GM19193 (cell line): Measurements from ENCODE around the gene LMOD1.

ENCODE experiments used
- POLR2A ChIP-seq: IDR thresholded peaks from 4 replicates; pipeline ENCODE4 v1.6.1; 2011; ENCODE audit not compliant: insufficient read depth, insufficient read length; ENCODE audit errors: extremely low read depth

Gene LMOD1

DNA sequence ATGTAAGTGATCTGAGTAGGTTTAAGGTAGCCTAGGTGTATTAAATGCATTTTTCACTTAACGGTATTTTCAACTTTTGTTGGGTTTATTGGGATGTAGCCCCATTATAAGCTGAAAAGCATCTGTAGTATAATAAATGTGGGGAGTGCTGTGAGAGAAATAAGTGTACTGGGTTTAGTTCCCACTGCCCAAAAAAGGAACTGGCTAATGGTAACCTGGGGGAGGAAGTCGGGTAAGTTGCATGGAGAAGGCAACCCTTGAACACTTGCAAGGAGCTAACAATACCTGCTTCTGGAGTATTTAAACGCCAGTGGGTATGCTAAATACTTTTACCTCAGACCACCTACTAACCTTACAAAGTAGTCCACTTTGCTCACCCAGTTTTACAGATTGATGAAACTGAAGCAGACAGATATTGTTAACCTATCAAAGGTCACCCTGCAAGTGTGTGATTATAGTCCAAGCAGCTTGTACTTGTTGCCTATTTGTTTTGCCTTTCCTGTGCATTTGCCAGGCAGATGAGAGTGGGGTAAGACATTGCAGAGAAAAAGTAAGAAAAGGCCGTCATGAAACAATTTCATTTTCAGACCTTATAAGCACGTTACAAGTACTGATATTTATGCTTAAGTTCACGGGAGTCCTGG, 65.3 kb downstream of the LMOD1 start:
- TF ChIP-seq POLR2A, result no peak

- TF ChIP-seq POLR2A, result no peak
Measured at GRCh38 chr1:201877877-201878401, 68.4 kb downstream of the LMOD1 start.

DNA sequence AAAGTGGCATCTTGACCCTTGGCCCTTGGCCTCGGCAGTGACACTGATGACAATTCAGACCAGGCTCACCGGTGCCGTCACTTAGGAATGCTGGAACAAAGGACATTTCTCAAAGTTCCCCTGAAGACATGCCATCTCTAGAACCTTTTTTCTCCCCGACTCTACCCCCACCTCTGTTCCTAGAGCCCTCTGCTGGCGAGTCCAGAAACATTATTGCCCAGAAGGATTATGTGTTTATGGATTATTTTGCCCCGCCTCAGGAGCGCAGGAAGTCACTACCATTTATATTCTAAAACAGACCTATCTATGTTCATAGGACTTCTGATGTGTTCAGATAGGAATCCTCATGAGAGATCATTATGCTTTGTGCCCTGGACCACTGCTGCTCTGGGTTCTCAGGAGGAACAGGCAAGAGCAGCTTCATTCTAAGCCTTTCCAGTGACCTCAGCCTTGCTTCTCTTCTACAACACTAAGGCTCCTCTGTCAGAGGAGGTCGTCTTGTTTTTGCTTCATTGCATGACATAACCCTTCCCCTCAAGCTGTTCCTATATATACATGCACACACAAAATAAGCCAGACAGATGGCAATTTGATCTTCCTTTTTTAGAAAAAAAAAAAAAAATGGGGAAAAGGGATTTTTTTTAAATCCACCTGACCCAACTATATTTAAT, 70.1 kb downstream of the LMOD1 start:
- TF ChIP-seq POLR2A, result no peak

GRCh38 chr1:201874672-201875071, 71.7 kb downstream of the LMOD1 start:
- TF ChIP-seq POLR2A, result no peak

GRCh38 chr1:201870397-201870796, 76.0 kb downstream of the LMOD1 start:
- no peak for TF ChIP-seq POLR2A

DNA sequence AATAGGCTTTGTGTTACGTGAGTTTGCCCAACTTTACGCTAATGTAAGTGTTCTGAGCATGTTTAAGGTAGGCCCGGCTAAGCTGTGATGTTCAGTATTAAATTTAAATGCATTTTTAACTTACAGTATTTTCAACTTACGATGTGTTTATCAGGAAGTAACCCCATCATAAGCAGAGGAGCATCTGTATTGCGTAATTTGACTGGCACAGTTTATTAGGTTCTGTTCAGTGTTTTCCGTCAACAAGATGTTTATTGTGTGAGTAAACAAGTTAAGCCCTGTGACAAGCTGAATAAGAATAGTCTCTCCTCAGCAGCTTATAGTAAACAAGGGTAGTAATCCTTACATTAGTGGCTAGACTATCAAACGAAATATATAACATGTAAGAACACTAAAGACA, 84.9 kb downstream of the LMOD1 start:
- TF ChIP-seq POLR2A, result no peak

DNA sequence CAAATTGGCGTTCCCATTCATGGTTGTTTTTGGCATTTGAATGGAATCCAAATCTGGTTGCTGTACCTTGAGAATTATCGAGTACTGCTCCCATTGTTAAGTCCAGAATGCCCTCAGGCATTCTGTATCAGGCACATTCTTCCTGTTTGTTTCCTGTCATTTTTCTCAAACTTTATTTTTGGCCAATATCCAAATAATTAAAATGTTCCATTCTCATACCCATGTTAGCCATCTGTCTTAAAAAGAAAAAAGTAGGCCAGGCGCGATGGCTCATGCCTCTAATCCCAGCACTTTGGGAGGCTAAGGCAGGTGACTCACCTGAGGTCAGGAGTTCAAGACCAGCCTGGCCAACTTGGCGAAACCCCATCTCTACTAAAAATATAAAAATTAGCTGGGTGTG, 86.9 kb downstream of the LMOD1 start:
- no peak for TF ChIP-seq POLR2A

GRCh38 chr1:201851949-201852348, 94.4 kb downstream of the LMOD1 start:
- no peak for TF ChIP-seq POLR2A

GRCh38 chr1:201850053-201850397, 96.3 kb downstream of the LMOD1 start:
- no peak for TF ChIP-seq POLR2A

DNA sequence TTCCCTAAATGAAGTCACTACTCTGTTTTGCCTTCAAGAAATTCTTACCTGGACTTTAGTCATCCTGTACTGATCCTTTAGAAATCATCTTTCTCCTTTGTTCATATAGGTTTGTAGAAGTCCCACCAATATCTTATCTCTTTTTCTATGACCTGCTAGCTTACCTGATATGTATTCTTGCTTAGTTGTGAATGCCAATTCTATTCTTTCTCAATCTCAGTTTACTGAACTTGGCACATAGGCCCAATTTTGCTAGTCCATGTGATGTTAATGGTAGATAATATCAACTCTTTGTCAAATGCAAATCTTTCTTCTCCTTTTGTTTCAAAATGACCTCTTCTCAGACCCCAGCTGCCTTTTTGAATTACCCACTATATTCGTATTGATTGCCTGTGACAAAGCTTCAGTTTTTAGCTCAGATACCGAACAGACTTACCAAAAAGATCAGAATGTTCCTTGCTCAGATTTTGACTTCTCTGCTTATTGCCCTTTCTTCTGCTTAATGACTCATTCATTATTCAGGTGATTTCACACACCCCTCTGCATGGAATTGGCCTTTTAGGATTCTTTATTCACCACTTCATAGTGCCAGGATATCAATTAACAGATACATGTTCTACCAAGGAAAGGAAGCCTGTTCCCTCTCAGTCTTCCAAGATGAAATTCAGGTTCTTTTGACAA, 96.8 kb downstream of the LMOD1 start:
- TF ChIP-seq POLR2A, result no peak

- TF ChIP-seq POLR2A, result no peak
Measured at GRCh38 chr1:201848230-201848629, 98.1 kb downstream of the LMOD1 start.

GRCh38 chr1:201847150-201847549, 99.2 kb downstream of the LMOD1 start:
- TF ChIP-seq POLR2A, result no peak
